ENCODE measurements around the gene PIRT. TPM values are rescaled to one million over a fixed set of nuclear protein-coding genes. Genes with fewer than 3 reads are reported as not detected.

Gene PIRT
- total and polyA plus RNA-seq, 2 of the 8 experiments (the other 6 are each of a cell fraction or from before 2014, with no cell fraction given), result 0.03 TPM; not detected in 1

DNA sequence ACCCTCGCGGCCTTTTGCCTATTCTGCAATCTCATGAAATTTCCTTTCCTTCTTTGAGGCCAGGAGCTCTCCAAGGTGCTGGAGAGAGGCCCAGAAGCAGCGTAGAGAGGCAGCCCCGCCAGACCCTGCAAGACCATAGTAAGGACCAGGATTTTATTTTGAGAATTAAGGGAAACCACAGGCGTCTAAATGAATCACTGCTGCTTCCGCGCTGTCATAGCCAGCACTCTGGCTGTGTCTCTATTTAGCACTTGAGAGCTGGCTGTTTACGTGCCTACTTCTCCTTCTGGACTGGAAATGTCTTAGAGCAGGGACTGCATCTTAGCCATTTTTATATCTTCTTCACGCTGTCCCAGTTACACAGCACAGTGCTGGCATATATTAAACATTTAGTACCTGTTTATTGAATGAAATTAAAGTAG, 37.6 kb upstream of the PIRT start:
- H2AFZ ChIP-seq (ENCODE audit: low read length), result no peak overlapping the region
- 0 out of 4 replicates have a peak, but pooled peaks cover 0 to 2% of the 10 kb centered on the region in 2 experiments for H3K9me3 ChIP-seq (ENCODE audit: insufficient read depth in 2 of 2, low read depth in 1 of 2, low read length in 1 of 2)
- no peaks in the 10 kb centered on the region for H3K79me2 ChIP-seq (ENCODE audit: control insufficient read depth in 1 of 2, insufficient read depth in 2 of 2, low read length in 2 of 2)
- H2BK15ac ChIP-seq (ENCODE audit: low read length), result no peak overlapping the region
- no peak overlapping the region for H3K4me3 ChIP-seq (ENCODE audit: extremely low read depth in 1 of 4, insufficient read depth in 2 of 4, low read depth in 3 of 4, low read length in 4 of 4)
- H3K14ac ChIP-seq (ENCODE audit: insufficient read length), result no peak overlapping the region
- H3K4me1 ChIP-seq (replicated peaks in 1 of 4; ENCODE audit: control insufficient read depth in 3 of 4, insufficient read depth in 4 of 4, low read length in 3 of 4), result no peaks in the 10 kb centered on the region
- H2BK12ac ChIP-seq (ENCODE audit: low read depth, low read length), result no peak overlapping the region
- WGBS, 2 experiments (ENCODE audit: extremely low coverage in 1 of 2, insufficient coverage in 1 of 2, insufficient read length in 1 of 2, insufficient replicate concordance in 2 of 2, low coverage in 1 of 2, low lambda C conversion rate in 2 of 2, missing lambda C conversion rate in 1 of 2), result 61% methylated on average over 9 of the region's 9 CpGs; no CpG with 5 or more reads in 1 of the 2 experiments
- no peak overlapping the region for H3K56ac ChIP-seq (replicated peaks; ENCODE audit: insufficient read length, low read depth, low read length)
- no peak overlapping the region for H3K23ac ChIP-seq (ENCODE audit: insufficient read length)
- peaks cover 0 to 2% of the 10 kb centered on the region in 2 experiments for H4K20me1 ChIP-seq (replicated peaks in 1 of 2; ENCODE audit: control insufficient read depth in 1 of 2, insufficient read depth in 2 of 2, low read length in 2 of 2)
- no peaks in the 10 kb centered on the region for H3K23me2 ChIP-seq (ENCODE audit: low read depth, low read length)
- no peak overlapping the region for H2AK5ac ChIP-seq (ENCODE audit: low read depth, low read length)
- H4K5ac ChIP-seq (ENCODE audit: insufficient read length, low read depth, low read length), result no peak overlapping the region
- H3K9ac ChIP-seq (replicated peaks in 1 of 4; ENCODE audit: extremely low read depth in 1 of 4, low read depth in 3 of 4, low read length in 3 of 4), result no peak overlapping the region
- TF ChIP-seq RAD21 (IDR thresholded peaks at IDR 0.05 in 1 of 2, conservative IDR thresholded peaks at IDR 0.05 in 1 of 2; ENCODE audit: low read depth in 2 of 2, low read length in 2 of 2), result 0 out of 4 replicates have a peak, but pooled peaks of 1 of the 2 experiments have one; percentile 16
- 0 out of 4 replicates have a peak, but pooled peaks of 1 of the 2 experiments have one; percentile 48 for TF ChIP-seq HDAC2 (IDR thresholded peaks at IDR 0.05; ENCODE audit: borderline replicate concordance in 1 of 2, low read depth in 2 of 2, low read length in 2 of 2)
- TF ChIP-seq GTF2F1 (IDR thresholded peaks at IDR 0.05; ENCODE audit: borderline replicate concordance, low read depth, low read length), result no peak
- TF ChIP-seq MAFK (IDR thresholded peaks at IDR 0.05; ENCODE audit: low read depth, low read length), result peak; percentile 37; the same call in 1 of the 2 replicates
- no peak overlapping the region for H2BK20ac ChIP-seq (ENCODE audit: low read length)
- H2BK5ac ChIP-seq (ENCODE audit: low read depth, low read length), result no peak overlapping the region
- POLR2A ChIA-PET (ENCODE audit: partially characterized antibody), result interaction anchor here (0.9 kb wide), 1 partner anchor 85 kb away, joined by 3 read pairs; no protein-coding TSS in a partner anchor
- peak in 1 of 2 experiments; percentile 78 for DNase-seq (ENCODE audit: low read depth in 1 of 2, low spot score in 2 of 2)
- no peak overlapping the region for H3K18ac ChIP-seq (ENCODE audit: extremely low read depth, low read length)
- no peaks in the 10 kb centered on the region for H3K36me3 ChIP-seq (ENCODE audit: control insufficient read depth in 2 of 4, insufficient read depth in 4 of 4, low read length in 3 of 4)
- no peak overlapping the region for H3K4ac ChIP-seq (replicated peaks; ENCODE audit: insufficient read length, low read depth, low read length)
- no peak overlapping the region for H2BK120ac ChIP-seq (replicated peaks; ENCODE audit: low read depth, low read length)
- H3K27ac ChIP-seq (ENCODE audit: low read depth, low read length), result no peak overlapping the region
- H4K91ac ChIP-seq (replicated peaks; ENCODE audit: insufficient read length, low read length), result no peak overlapping the region
- no peaks in the 10 kb centered on the region for H3K79me1 ChIP-seq (ENCODE audit: low read depth, low read length)
- H3K4me2 ChIP-seq (ENCODE audit: insufficient read depth in 1 of 2, low read depth in 2 of 2, low read length in 2 of 2), result no peak overlapping the region
- H3K27me3 ChIP-seq (replicated peaks in 1 of 4; ENCODE audit: control insufficient read depth in 3 of 4, extremely low read depth in 1 of 4, insufficient read depth in 3 of 4, low read length in 3 of 4), result peaks cover 0 to 1% (median 0%) of the 10 kb centered on the region in 4 experiments; a peak in 1 of 7 replicates
- CTCF ChIA-PET (ENCODE audit: partially characterized antibody), result interaction anchor here (0.6 to 13.9 kb wide), 70 partner anchors 8 to 1819 kb away, joined by 3 to 353 read pairs (median 4); partner anchors contain the start of gene PIRT
- FAIRE-seq, result no peak
- H4K8ac ChIP-seq (ENCODE audit: extremely low read depth, insufficient read depth, low read length), result no peak overlapping the region

Data from H1 (cell line).